Tracheal epithelial cell (primary cell): Measurements from ENCODE around the gene MBLAC2. TPM values are rescaled to one million over a fixed set of nuclear protein-coding genes. Genes with fewer than 3 reads are reported as not detected.

Source experiments
- total RNA-seq: library from RNA; depleted of rRNA; stranded (reverse); fragments of >200 nt; gene quantifications from 2 replicates; pipeline ENCODE4 v1.2.1, GENCODE V29; 2014

MBLAC2 gene
- total RNA-seq: 2.9 and 3.8 TPM in 2 replicates

DNA sequence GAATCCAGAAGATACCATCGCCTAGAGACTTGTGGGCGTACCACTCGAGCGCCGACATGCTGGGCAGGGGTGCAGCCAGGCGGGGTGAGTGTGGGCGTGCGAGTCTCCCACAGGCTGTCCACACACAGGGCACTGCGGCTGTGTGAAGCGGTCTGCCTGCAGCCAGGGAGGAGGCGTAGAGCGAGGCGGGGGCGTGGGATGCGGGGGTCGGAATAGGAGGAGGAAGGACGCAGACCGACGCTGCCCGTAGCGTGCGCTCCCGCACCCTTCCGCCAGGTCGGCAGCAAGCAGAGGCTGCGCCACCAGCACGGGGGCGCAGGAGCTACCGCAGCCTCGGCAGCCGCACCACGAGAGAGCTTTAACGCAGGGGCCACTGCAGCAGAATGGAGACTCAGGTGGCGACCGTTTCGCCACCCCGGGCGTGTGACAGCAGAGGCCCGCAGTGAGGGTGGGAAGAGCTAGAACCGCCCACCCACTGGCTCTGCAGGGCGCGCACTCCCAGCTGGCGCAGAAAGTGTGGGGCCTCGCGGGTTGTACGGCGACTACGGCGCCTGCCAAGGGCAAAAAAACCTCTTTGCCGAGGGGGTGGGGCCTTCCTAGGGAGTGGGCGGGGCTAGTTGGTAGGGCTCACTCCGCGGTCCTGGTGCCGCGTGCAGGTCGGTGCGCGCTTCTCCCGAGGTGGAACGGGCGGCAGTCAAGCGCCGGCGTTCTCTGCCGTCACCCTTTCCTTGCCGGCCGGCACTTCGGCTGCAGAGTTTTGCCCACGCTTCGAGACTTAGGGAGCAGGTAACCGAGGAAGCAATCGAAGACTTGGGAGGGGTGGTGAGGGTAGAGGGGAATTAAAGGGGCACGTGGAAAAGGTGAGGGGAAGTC is at the start of gene MBLAC2, which contains the start of gene POLR3G:
Gene MBLAC2, minus strand, starts transcription at position 537 of the 873 bp plus-strand sequence. Its CDS starts 479 bp downstream, at position 58.
Gene POLR3G, plus strand, starts transcription at position 630 of the 873 bp plus-strand sequence. CDS start 10,704 bp downstream, outside the sequence.

GRCh38 chr5:90409318-90410177 is 65.0 kb downstream of the MBLAC2 start, which contains the start of gene CETN3:
TSS of gene CETN3 (minus strand) at chr5:90409756. CDS start at chr5:90409661, 95 bp downstream.

Other genes with a start within 250 kb of the MBLAC2 start
- gene CETN3, start 65.0 kb downstream of the MBLAC2 start, total RNA-seq: 4.3 and 9.2 TPM in 2 replicates
- gene POLR3G, start 93 bp upstream of the MBLAC2 start, total RNA-seq: 7.0 and 9.4 TPM in 2 replicates
- 9.6 and 10.4 TPM in 2 replicates for gene LYSMD3, start 54.8 kb upstream of the MBLAC2 start, total RNA-seq
- 0.85 and 0.96 TPM in 2 replicates for gene ADGRV1, start 84.0 kb upstream of the MBLAC2 start, total RNA-seq